PFSK-1 (cell line): ENCODE measurements around the gene FANK1.

Source experiments
- FOXP2 ChIP-seq: optimal IDR thresholded peaks from 2 replicates; pipeline ENCODE3; 2011; ENCODE audit warnings: borderline replicate concordance, control low read depth, inconsistent platforms; ENCODE audit not compliant: insufficient read depth; ENCODE audit errors: extremely low read length, extremely low read depth
- POLR2AphosphoS5 ChIP-seq: IDR thresholded peaks from 2 replicates; pipeline ENCODE4 v1.6.1; 2012; ENCODE audit warnings: low read depth, mild to moderate bottlenecking, control low read depth, low read length, moderate library complexity
- REST ChIP-seq, 2 experiments: IDR thresholded peaks; 2 replicates each; pipeline versions ENCODE4 v1.6.1 to v1.8.0; 2011 to 2012; ENCODE audit warnings: low read depth in 2 of 2, low read length in 2 of 2, control low read depth in 1 of 2, inconsistent platforms in 1 of 2, mild to moderate bottlenecking in 1 of 2, moderate library complexity in 1 of 2; ENCODE audit not compliant: insufficient read depth in 1 of 2
- SIN3A ChIP-seq: IDR thresholded peaks from 2 replicates; pipeline ENCODE4 v1.6.1; 2012; ENCODE audit warnings: mild to moderate bottlenecking, low read length, moderate library complexity, borderline replicate concordance; ENCODE audit not compliant: insufficient read depth
- TAF1 ChIP-seq: IDR thresholded peaks from 2 replicates; pipeline ENCODE4 v1.6.1; 2012; ENCODE audit warnings: low read length, control low read depth, borderline replicate concordance; ENCODE audit not compliant: insufficient read depth

FANK1 gene

GRCh38 chr10:125868372-125868975 is 27.9 kb upstream of the FANK1 start:
- TF ChIP-seq REST (IDR thresholded peaks at IDR 0.05; ENCODE audit: insufficient read depth in 1 of 2, low read depth in 2 of 2, low read length in 2 of 2), result no peak
- no peak for TF ChIP-seq FOXP2
- no peak for TF ChIP-seq POLR2AphosphoS5
- TF ChIP-seq TAF1, result no peak
- TF ChIP-seq SIN3A, result no peak

- TF ChIP-seq SIN3A (no peak), POLR2AphosphoS5 (no peak), TAF1 (no peak), FOXP2 (no peak), REST (IDR thresholded peaks at IDR 0.05; ENCODE audit: insufficient read depth in 1 of 2, low read depth in 2 of 2, low read length in 2 of 2) (no peak)
Observed at GRCh38 chr10:125871338-125871737, 25.0 kb upstream of the FANK1 start.

DNA sequence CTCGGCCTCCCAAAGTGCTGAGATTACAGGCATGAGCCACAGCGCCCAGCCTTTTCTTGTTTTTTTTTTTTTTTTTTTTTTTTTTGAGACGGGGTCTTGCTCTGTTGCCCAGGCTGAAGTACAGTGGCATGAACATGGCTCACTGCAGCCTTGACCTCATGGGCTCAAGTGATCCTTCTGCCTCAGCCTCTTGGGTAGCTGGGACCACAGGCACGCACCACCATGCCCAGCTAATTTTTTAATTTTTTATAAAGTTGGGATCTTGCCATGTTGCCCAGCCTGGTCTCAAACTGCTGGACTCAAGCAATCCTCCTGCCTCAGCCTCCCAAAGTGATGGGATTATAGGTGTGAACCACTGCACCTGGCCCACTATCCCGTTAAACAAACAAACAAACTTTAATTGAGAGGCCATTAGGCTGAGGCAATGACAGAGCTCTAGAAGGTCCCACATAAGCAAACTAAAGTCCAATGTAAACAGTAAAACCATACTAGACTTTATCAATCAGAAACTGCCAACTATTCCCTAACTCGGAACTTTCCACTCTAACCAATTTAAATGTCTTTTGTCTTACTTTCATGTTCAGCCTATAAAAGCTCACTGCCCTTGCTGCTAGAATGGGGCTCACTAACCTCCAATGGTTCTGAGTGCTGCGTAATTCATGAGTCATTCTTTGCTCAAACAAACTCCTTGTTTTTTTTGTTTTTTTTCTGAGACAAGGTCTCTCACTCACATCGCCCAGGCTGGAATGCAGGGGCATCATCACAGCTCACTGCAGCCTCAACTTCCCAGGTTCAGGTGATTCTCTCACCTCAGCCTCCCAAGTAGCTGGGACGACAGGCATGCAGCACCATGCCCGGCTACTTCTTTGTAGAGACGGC is 17.2 kb upstream of the FANK1 start:
- no peak for TF ChIP-seq POLR2AphosphoS5
- no peak for TF ChIP-seq REST (IDR thresholded peaks at IDR 0.05; ENCODE audit: insufficient read depth in 1 of 2, low read depth in 2 of 2, low read length in 2 of 2)
- no peak for TF ChIP-seq SIN3A
- no peak for TF ChIP-seq TAF1
- TF ChIP-seq FOXP2, result no peak

- TF ChIP-seq FOXP2 (no peak), POLR2AphosphoS5 (no peak), REST (IDR thresholded peaks at IDR 0.05; ENCODE audit: insufficient read depth in 1 of 2, low read depth in 2 of 2, low read length in 2 of 2) (no peak), TAF1 (no peak), SIN3A (no peak)
Observed at GRCh38 chr10:125880719-125881118, 15.6 kb upstream of the FANK1 start.

DNA sequence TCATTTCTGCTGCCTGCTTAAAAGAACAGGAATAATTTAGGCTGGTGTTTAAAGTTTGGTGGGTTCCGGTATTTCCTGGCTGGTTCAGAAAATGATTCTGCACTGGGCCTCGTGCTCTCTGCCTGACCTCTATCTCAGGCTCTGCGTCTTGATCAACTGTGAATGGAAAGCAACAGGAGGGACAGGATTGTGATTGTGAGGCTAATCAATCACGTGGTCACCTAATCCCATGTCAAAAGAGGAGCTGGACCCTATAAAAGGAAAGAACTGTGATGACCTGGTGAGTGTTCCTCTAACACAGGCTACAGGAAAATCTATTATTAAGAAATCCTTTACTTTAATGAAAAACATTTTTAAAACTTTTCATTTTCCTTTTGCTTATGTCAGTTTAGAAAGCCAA is 15.2 kb upstream of the FANK1 start, which contains the start of gene DHX32:
Gene DHX32, minus strand, starts transcription at position 101 of the 400 bp plus-strand sequence. CDS start 468 bp downstream, outside the sequence.
- TF ChIP-seq TAF1 (no peak), FOXP2 (no peak), SIN3A (no peak), POLR2AphosphoS5 (no peak), REST (IDR thresholded peaks at IDR 0.05; ENCODE audit: insufficient read depth in 1 of 2, low read depth in 2 of 2, low read length in 2 of 2) (no peak)
